GM19372 (cell line): Measurements from ENCODE around the gene PLXDC2.

Experiments
- ATAC-seq: cut with Tn5 transposase; IDR thresholded peaks from one replicate; pipeline ENCODE4 v1.9.1; 2021; ENCODE audit warnings: mild to moderate bottlenecking, low read depth, moderate library complexity; ENCODE audit not compliant: unreplicated experiment

The PLXDC2 gene

GRCh38 chr10:20237091-20237570 is 420.9 kb downstream of the PLXDC2 start:
- no peak for ATAC-seq

- ATAC-seq = no peak
These were observed 421.4 kb downstream of the PLXDC2 start for GRCh38 chr10:20237586-20237985.

GRCh38 chr10:20240643-20241042 is 424.4 kb downstream of the PLXDC2 start:
- ATAC-seq = no peak

- no peak for ATAC-seq
These were observed 431.2 kb downstream of the PLXDC2 start for GRCh38 chr10:20247454-20247853.

GRCh38 chr10:20247891-20248708 is 431.9 kb downstream of the PLXDC2 start:
- ATAC-seq = no peak

- ATAC-seq = no peak
These were observed 437.8 kb downstream of the PLXDC2 start for GRCh38 chr10:20254078-20254477.

- ATAC-seq = no peak
These were observed 438.3 kb downstream of the PLXDC2 start for GRCh38 chr10:20254497-20254896.

- no peak for ATAC-seq
These were observed 440.7 kb downstream of the PLXDC2 start for GRCh38 chr10:20256969-20257368.

- no peak for ATAC-seq
These were observed 441.2 kb downstream of the PLXDC2 start for GRCh38 chr10:20257422-20257821.

GRCh38 chr10:20265146-20265545 is 448.9 kb downstream of the PLXDC2 start:
- ATAC-seq = no peak

- no peak for ATAC-seq
These were observed 451.5 kb downstream of the PLXDC2 start for GRCh38 chr10:20267734-20268133.

- no peak for ATAC-seq
These were observed 455.3 kb downstream of the PLXDC2 start for GRCh38 chr10:20271490-20271889.

- ATAC-seq = no peak
These were observed 456.4 kb downstream of the PLXDC2 start for GRCh38 chr10:20272608-20273007.

- ATAC-seq = no peak
These were observed 458.3 kb downstream of the PLXDC2 start for GRCh38 chr10:20274571-20274970.

- ATAC-seq = no peak
These were observed 460.1 kb downstream of the PLXDC2 start for GRCh38 chr10:20276127-20276979.

- no peak for ATAC-seq
These were observed 461.6 kb downstream of the PLXDC2 start for GRCh38 chr10:20277820-20278219.

GRCh38 chr10:20281579-20281978 is 465.3 kb downstream of the PLXDC2 start:
- no peak for ATAC-seq

GRCh38 chr10:20287586-20287985 is 471.4 kb downstream of the PLXDC2 start:
- ATAC-seq = no peak

GRCh38 chr10:20288060-20288459 is 471.8 kb downstream of the PLXDC2 start:
- ATAC-seq = no peak

- ATAC-seq = no peak
These were observed 473.0 kb downstream of the PLXDC2 start for GRCh38 chr10:20289070-20289828.

- ATAC-seq = no peak
These were observed 482.2 kb downstream of the PLXDC2 start for GRCh38 chr10:20298417-20298816.
